PC-3 (cell line): Measurements from ENCODE around the gene PTPRD.

Source experiments
- CTCF ChIP-seq: fragments of 300-600 bp; sonication (generic); conservative IDR thresholded peaks from 2 replicates; pipeline ENCODE4 v1.5.1; 2017; ENCODE audit warnings: antibody characterized with exemption, low read depth, mild to moderate bottlenecking, low read length
- EZH2 ChIP-seq: fragments of 300-600 bp; sonication (generic); IDR thresholded peaks from one replicate; pipeline ENCODE4 v1.6.1; 2017; ENCODE audit warnings: antibody characterized with exemption, mild to moderate bottlenecking, low read length; ENCODE audit not compliant: unreplicated experiment
- EZH2phosphoT487 ChIP-seq: fragments of 300-600 bp; sonication (generic); IDR thresholded peaks from 2 replicates; pipeline ENCODE4 v1.6.1; 2018; ENCODE audit warnings: mild to moderate bottlenecking, antibody characterized with exemption, low read length, borderline replicate concordance

DNA sequence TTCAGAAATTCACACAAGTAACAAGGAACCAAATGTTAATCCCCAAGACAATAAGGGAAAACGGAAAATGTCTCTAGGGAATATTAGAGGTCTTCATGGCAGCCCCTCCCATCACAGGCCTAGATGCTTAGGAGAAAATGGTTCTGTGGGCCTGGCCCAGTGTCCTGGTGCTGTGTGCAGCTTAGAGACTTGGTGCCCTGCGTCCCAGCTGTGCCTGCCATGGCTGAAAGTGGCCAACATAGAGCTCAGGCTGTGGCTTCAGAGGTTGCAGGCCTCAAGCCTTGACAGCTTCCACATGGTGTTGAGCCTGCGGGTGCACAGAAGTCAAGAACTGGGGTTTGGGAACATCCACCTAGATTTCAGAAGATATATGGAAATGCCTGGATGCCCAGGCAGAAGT, 942.3 kb downstream of the PTPRD start:
- no peak for TF ChIP-seq EZH2
- no peak for TF ChIP-seq CTCF
- TF ChIP-seq EZH2phosphoT487, result no peak
